Renal cortex interstitium (tissue), 15 donors: ENCODE measurements around the gene SERTM1. TPM values are rescaled to one million over a fixed set of nuclear protein-coding genes. Genes with fewer than 3 reads are reported as not detected.

Experiments
- DNase-seq, 11 donors: peaks; one replicate each; pipeline ENCODE4 v3.0.0-alpha.2; 2013; ENCODE audit warnings: low read depth in 9 of 11, low spot score in 4 of 11; ENCODE audit errors: extremely low read depth in 1 of 11
- long read RNA-seq, 16 experiments: transcript quantifications; one replicate each; lab custom pipeline, GENCODE V29; 2026
- polyA plus RNA-seq, 3 donors: library from polyadenylated mRNA; unstranded; fragments of 120-200 nt; gene quantifications; one replicate each; pipeline ENCODE4 v1.2.1, GENCODE V29; 2013; ENCODE audit not compliant: insufficient read length in 3 of 3

The SERTM1 gene
- under 1 TPM; 0.45 to 0.53 (median 0.50) TPM for polyA plus RNA-seq
- long read RNA-seq, donor 1 = 0 reads
- long read RNA-seq, donor 2, partial matches to known transcripts = 0 of 2 reads
- long read RNA-seq, donor 2, other reads (novel, unspliced or antisense) = 0 of 2 reads
- long read RNA-seq, donor 3 = 0 reads
- long read RNA-seq, donor 4 = 0 reads
- long read RNA-seq, donor 5 = 0 reads
- long read RNA-seq, donor 6 = 0 reads
- long read RNA-seq, donor 7 = 0 reads
- long read RNA-seq, donor 8 = 0 reads
- long read RNA-seq, donor 9 = 0 reads
- long read RNA-seq, donor 10 = 0 reads
- long read RNA-seq, donor 11 = 0 reads
- long read RNA-seq, donor 12 = 0 reads
- long read RNA-seq, donor 13 = 0 reads
- long read RNA-seq, donor 14 = 0 reads
- long read RNA-seq, donor 15 = 0 reads
- long read RNA-seq, donor 16 = 0 reads

DNA sequence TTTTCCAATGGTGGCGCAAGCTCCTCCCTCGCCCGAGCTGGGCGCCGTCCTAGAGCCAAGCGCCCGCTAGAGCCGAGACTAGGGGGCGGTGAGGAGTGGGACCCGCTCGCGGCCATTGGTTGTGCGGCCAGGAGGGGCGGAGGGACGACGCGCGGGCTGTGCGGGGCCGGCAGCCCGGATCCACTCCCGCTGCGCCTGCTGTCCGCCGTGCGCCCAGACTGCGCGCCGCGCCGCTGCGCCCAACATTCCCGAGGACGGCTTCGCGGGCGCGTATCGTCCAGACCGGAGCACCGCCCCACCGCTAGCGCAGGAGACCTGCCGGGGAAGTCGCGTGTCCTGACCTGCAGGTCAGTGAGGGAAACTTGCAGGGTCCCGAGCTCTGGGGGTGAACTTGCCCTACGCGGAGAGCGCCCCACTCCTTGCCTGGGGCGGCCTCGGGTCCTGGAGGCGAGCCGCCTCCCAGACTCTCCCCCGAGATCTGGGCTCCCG, at the start of gene SERTM1:
Gene SERTM1 (plus strand): TSS at position 183 of the 489 bp plus-strand sequence. CDS start 21,059 bp downstream, outside the sequence.
- peak in 8 of 11 donors; percentile 20 to 50 (median 45) for DNase-seq

DNA sequence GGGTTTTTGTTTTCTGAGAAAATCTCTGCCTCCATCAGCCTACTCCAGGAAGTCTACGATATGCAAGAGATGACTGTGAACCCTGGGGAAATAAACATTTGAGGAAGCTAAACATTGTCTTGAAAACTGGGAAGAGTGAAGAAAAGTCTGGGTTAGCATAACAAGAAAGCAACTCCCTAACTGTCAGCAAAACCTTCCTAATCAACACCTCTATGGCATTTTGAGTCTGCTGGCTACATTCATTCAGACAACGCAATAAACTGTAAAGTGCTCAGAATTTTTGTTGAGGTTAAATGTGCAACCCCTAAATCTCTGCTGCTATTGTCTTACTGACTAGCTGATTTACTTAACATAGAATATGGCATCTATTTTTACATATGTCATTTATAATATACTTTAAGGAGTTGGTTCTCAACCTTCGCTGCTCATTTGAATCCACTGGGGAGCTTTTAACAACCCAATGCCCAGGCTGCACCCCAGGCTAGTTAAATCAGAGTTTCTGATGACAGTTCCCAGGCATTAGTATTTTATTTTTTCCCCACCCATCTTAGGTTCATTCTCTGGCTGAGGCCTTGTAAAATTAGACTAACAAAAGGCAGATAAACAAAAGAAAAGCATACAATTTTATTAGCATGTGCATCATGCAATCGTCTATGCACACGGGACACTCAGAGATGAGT, 45.3 kb upstream of the SERTM1 start:
- DNase-seq = no peak

- DNase-seq = no peak
These were observed 44.8 kb upstream of the SERTM1 start for GRCh38 chr13:36629057-36629385.

- DNase-seq = no peak
These were observed 43.5 kb upstream of the SERTM1 start for GRCh38 chr13:36630181-36630803.

DNA sequence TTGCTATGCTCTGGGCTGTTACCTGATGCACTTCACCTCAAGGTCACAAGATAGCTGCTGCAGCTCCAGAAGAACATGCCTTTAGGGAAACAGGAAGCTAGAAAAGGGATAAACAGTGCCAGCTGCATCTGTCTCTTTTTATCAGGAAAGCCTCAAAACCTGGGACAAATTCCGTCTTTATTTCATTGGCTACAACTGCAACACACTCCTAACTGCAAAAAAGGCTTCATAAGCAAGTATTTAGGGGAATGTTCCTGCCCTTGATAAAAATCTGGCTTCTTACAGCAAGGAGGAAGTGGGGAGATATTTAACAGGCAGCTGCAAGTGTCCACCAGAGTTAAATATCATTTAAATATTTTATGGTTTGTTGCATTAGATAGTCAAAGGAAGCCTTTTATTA, 34.2 kb upstream of the SERTM1 start:
- DNase-seq = no peak

DNA sequence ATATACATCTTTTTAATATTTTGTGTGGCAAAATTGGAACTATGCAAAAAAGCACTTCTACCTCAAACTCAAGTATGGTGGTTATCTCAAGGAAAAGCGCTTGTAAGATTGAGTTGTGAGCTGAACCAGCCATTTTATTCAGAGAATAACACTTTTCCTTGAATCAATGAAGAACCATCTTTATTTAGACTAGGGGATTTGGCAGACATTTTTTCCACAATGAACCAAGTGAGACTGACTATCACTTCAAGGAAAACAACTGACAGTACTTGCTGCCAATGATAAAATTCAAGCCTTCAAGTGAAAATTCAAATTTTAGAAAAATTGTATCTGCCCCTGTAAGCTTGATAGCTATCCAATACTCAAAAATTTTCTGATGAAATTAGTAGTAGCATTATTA, 23.2 kb upstream of the SERTM1 start:
- no peak for DNase-seq

DNA sequence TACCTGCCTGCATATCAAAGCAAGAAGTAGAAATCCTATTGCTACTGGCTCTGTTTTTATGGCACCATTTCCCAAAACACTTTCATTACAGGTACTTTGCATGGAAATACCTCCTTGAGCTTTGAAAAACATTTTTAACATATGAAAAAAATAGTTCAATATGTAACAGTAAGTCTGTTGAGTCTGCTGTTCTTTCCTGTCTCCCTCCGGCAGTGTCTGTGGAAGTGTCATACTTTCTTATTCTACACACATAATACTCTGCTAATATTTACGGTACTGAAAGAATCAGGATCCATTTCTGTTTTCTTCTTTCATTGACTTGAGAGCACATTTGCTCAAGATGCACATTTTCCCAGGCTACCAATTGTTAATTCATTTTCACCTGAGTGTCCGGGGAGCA, 8.2 kb upstream of the SERTM1 start:
- no peak for DNase-seq

DNA sequence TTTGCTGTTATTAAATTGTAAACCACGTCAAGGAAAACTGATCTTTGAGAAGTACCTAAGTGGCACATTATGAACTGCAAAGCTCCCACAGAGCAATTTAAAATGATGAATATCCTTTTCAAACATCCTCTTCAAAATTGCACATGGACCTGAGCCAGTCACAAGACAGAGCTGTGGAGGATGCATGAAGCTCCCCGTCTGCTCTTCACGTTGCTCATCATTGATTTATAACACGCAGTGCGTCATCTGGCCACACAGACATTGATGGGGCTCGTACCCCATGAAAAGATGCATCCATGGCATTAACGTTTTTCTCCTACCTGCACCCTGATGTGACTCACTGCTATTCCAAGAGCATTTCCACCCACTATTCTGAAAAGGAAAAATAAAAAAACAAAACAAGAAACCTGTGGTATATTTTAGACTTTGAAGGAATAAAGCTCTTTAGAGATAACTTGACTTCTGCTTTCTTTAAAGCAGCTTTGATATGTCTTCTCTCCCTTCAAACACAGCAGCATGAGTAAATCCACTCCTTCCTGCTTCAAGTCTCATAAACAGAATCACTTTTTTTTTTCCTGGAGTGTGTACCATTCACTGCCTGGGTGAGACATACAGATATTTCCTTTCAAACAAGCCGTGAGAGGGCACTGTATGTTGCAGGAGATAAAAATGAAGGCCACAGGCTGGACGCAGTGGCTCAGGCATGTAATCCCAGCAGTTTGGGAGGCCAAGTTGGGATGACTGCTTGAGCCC, 7.2 kb upstream of the SERTM1 start:
- no peak for DNase-seq

DNA sequence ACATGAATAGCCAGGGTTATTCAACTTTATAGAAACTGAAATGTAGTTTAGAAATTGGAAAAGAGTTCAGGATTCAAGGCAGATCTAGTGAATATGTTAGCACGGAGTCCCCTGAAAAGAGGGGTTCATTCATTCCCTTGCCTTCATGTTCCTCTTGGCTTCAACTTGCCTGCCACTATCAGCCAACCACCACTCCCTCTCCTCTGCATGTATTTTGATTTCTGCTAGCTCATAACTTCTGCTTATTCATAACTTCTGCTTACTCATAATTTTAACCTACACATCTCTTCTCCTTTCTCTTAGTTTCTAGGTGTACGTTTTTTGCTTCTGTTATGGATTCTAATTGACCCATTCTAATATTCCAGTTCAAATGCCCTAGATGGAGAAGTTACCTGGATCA, 5.5 kb upstream of the SERTM1 start:
- DNase-seq = no peak

DNA sequence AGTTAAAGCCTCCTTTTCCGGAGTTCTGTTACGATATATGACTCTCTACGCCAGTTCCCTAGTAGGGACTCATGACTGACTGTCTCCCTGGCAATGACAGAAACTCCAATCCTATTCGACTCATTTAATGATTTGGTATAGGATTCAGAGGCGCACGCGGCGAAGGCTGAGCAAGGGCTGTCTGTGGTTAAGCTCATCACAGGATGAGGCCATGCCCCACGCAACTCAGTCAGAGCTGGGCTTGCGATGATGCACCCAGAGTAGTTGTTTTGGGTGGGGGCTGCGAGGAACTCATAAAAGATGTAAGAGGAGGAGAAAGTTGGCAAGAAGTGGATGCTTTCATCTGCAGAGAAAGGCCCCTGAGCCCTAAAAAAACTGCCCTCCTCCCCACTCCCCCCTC, 468 bp upstream of the SERTM1 start:
- DNase-seq = no peak

DNA sequence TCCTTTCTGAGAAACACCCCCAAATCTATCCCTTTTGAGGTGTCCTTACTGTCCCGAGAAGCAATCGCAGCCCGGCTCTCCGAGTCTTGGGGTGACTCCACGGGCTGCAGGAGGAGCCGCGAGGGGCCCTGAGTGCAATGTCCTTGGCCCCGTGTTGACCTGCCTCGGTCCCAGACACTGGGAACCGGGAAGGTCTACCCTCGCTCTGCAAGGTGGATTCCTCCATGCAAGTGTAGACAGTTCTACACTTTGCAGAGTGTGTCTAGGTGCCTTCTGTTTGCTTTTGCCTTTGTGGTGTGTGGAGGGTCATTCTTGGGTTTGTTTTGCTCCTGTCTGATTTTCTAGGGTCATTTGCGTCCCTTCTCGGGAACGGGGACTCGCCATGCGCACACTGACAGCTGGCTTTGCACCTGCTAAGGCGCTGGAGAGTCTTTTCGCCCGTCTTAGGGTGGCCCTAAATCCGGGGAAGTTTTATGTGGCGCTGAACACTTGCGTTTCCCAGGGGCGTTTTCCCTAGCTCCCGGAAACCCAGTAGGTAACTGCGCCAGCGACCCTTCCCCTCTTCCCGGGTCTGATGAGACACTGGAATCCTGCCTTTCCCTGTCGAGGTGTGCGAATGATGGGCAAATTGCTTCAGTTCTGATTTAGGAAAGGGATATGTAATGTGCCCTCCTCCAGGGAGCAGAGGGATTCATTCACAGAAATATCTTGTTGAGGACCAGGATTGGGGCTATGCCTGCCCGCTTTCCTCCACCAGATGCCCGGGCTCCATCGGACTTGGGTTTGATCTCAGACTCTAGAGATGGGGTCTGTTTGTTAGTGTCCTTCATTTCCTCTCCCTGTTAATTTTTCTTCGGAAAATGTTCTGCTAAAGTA, 755 bp downstream of the SERTM1 start:
- DNase-seq = no peak

GRCh38 chr13:36675213-36675536, 1.4 kb downstream of the SERTM1 start:
- no peak for DNase-seq

DNA sequence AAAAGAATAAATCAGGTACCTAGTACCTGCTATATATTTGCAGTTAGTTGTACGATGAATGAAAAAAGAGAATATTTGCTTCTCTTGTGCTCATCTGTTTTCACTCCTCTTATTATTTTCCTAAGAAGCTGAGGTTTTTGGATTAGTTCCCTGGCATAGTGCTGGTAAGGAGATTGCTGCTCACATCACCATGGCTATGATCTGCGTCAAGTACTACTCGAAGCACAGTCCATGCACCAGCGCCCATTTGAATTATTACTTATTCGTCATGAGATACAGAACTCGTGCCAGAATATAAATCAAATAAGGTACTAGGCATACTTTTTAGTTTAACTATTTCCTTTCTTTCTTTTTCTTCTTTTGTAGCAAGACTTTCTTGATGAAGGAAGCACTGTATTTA, 7.1 kb downstream of the SERTM1 start:
- peak in 2 of 11 donors; percentile 20 to 21 for DNase-seq

- DNase-seq = no peak
These were observed 8.2 kb downstream of the SERTM1 start for GRCh38 chr13:36681894-36682624.

DNA sequence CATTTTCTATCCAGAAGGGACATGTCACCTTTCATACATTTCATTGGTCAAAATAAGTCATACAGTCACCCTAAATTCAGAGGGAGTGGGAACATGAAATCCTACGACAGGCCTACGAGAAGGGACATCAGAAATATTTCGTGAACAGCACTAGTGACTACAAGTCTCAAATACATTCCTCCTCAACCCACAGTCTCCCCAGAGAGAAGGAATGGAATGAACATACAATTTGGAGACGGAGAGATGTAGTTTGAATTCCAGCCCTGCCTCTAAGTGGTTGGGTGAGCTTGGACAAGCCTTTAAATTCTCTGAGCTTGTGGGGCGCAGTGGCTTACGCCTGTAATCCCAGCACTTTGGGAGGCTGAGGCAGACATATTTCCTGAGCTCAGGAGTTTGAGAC, 9.9 kb downstream of the SERTM1 start:
- DNase-seq = no peak

DNA sequence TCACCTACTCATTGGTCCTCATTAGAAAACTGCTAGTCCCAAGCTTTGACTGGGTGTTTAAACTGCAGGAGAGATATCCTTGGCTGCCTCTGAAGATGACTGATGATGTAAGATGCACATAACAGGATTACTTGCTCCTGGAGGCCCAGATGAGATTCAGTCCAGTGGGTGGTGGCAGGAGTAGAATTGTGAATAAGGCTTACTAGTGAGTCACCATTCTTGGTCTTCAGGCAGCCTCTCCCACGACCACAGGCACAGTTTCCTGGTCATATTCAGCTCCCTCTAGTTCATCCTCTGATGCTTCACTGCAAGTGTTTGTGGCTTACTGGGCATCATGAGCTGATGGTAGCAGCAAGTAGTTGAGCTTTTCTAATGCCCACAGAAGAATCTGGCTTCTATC, 12.1 kb downstream of the SERTM1 start:
- DNase-seq = no peak

DNA sequence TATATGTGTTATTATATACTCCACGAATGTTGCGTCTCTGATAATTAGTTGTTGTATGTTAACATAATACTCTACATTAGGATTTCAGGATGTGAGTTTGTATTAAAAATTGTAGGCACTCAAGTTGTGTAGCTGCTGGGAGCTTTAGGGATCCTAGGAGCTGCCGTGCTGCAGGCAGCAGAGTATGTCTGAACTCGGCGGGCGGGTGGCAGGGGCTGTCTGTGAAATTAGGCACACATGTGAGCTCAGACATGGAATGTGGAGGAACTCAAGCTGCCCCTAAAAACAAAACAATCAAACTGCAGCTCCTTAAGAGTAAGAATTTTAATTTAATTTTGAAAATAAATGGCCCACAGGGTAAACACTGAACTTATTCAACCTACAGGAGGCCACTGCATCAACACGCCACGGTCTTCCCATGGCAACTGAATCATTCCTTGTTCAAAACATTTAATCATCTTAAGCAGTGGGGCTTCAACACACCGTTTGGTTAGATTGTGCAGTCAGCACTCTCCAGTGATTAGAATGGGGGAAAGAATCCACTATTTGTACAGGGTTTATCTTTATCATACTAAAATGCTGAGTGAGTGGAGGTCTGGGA, 22.7 kb downstream of the SERTM1 start:
- DNase-seq = no peak

- no peak for DNase-seq
These were observed 26.4 kb downstream of the SERTM1 start for GRCh38 chr13:36700170-36700569.
